GM21381 (cell line): ENCODE data around the gene PAQR7.
A peak's percentile ranks its signal among the peaks of the same experiment; 100 is the strongest.

Source experiments
- ATAC-seq: cut with Tn5 transposase; IDR thresholded peaks from one replicate; pipeline ENCODE4 v1.9.1; 2021; ENCODE audit warnings: mild to moderate bottlenecking, moderate library complexity; ENCODE audit not compliant: unreplicated experiment

Gene PAQR7, protein sequence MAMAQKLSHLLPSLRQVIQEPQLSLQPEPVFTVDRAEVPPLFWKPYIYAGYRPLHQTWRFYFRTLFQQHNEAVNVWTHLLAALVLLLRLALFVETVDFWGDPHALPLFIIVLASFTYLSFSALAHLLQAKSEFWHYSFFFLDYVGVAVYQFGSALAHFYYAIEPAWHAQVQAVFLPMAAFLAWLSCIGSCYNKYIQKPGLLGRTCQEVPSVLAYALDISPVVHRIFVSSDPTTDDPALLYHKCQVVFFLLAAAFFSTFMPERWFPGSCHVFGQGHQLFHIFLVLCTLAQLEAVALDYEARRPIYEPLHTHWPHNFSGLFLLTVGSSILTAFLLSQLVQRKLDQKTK

DNA sequence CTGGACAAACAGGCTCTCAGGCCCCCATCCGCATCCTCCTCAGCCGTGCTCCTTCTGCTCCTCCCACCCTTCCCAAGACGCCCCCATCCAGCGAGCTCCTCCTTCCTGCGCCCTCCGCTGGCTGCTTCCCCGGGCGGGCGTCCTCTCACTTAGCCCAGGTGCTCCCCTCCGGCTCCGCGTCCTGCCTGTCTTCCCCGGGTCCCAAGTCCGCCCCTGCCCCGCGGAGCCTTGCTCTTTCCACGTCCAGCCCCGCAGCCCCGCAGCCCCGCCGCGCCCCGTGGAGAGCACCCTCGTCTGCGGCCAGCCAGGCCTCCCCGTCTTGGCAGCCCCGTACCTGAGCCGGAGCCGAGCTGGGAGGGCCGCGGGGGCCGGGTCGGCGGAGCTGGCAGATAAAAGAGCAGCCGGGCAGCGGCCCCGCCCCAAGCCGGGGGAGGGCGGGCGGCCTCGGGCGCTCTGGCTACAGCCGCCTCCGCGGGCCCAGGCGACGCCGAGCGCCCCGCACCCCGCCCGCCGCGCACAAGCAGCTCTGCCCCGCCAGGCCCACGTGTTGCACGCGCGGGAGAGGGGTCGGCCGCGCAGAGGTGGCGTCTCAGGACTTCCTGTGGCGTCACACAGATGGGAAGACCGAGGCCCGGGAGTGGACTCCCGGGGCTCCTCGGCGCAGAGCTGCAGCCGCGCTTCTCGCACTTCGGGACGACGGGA, at the start of gene PAQR7:
Gene PAQR7 (minus strand): TSS at position 555 of the 702 bp plus-strand sequence. CDS start 11,869 bp downstream, outside the sequence.
- no peak for ATAC-seq

DNA sequence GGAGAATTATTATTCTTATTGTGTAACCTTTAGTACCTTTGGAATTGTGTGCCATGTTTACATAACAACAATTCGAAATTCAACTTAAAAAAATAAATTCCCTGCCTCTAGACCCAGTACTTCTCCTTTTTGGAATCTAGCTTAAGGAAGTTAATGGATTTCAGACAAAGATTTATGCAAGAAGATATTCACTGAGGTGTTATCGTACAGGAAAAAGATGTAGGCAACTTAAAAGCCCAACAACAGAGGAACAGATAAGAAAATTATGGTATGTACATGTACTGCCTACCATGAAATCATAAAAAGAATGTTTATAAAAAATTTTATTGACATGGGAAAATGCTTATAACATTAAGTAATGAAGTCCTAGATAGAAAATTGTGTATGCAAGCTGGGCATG, 48.9 kb upstream of the PAQR7 start:
- ATAC-seq = no peak

DNA sequence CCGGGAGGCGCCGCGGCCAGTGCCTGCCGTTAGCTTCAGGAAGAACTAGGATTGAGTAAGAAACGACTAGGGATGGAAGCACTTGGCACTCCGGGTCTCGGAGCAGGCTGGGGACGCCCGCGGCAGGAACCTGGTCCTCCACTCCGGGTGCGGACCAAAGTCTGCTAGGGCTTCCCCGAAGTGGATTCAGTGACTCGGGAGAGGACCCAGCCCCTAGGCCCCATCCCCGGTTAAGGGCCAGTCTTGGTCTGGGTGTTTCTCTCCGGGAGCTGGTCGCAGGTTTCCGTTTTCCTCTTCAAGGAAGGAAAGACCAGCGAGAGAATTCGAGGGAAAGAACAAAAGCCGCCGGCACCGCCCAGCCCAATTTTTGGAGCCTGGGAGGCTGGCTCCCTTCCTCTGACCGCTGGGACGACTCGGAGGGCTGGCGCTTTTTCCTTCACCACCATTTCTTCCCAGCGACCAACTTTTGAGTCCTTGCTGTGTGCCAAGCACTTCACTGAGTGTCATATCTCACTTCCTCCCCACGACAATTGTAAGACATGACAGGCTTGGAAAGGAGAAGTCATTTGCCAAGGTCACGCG, 47.6 kb upstream of the PAQR7 start:
- ATAC-seq = no peak

DNA sequence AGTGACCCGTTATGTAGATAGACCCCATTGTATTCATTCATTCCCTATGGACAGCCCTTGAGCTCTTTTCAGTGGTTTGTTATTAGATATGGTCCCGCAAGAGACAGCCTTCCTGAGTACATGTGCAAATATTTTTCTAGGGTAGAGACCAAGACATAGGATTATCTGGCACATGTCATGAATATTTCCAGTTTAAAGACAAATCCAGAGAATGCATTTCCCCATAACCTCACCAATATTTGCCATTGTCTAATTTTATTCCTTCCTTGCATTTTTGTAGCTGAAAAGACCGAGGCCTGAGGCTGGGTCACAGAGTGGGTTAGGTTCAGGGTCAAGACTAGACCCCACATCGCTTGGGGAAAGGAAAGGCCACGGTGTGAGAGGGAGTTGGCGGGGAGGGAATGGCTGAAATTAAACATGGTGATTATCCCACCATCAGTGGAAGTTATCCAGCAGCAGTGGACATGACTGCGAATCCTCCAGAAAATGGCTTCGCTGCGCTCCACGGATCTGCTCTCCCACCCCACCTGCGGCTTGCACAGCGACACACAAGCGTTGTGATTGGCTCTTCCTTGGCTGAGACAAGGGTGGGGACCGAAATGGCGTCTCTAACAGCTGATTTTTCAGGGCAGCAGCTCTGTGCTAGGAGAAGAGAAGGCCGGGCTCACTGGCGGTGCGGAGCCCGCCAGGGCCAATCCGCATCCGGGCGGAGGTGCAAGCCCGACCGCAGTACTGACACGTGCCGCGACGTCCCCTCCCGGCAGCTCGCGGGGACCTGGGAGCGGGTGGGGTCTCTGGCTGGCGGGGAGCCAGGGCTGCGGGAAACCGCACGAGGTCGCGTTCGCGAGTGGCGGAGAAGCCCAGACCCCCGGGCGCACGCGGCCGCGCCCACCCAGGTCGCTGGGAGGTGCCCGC, 46.8 kb upstream of the PAQR7 start:
- no peak for ATAC-seq

DNA sequence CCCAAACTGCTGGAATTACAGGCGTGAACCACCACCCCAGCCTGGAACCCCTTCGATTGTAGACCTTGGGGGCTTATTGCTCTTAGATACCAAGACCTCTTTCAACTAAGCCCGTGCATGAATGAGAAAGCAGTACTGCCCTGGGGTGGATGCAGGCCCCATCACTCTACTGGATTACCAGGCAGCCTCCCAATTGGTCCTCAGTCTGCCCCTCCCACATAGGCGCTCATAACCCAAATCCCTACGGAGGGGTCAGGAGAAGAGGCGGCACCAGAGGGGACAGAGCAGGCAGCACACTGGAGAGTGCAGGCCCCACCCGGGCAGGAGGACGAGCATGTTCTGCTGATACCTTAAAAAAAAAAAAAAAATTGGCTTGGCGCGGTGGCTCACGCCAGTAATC, 43.1 kb upstream of the PAQR7 start:
- ATAC-seq = no peak

DNA sequence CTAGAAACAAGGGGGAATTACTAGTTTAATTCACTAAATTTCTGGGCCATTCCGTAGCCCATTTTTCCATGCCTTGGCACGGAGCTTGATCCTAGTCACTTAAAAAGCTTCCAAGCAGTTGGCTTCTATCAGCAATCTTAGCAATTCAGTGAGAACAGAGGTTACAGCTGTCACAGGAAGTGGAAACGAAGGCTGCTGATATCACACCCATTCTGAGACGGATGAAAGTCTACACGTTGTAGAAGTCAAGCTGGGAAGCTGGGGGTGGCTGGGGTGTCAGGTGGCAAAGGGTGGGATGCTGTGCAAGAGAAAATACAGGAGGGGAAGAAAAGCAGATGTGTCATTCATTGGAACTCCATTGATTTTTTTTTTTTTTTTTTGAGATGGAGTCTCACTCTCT, 42.5 kb upstream of the PAQR7 start:
- no peak for ATAC-seq

DNA sequence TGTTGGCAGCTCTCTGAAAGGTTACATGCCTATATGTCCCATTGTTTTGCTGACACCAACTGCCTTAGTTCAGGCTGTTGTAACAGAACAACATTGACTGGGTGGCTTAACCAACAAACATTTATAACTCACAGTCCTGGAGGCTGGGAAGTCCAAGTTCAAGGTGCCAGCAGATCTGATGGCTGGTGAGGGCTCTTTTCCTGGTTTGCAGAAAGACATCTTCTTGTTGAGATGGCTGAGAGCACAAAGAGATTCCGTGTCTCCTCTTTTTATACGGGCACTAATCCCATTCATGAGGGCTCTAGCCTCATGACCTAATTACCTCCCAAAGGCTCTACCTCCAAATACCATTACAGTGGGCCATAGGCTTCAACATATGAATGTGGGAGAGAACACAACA, 41.0 kb upstream of the PAQR7 start:
- no peak for ATAC-seq

DNA sequence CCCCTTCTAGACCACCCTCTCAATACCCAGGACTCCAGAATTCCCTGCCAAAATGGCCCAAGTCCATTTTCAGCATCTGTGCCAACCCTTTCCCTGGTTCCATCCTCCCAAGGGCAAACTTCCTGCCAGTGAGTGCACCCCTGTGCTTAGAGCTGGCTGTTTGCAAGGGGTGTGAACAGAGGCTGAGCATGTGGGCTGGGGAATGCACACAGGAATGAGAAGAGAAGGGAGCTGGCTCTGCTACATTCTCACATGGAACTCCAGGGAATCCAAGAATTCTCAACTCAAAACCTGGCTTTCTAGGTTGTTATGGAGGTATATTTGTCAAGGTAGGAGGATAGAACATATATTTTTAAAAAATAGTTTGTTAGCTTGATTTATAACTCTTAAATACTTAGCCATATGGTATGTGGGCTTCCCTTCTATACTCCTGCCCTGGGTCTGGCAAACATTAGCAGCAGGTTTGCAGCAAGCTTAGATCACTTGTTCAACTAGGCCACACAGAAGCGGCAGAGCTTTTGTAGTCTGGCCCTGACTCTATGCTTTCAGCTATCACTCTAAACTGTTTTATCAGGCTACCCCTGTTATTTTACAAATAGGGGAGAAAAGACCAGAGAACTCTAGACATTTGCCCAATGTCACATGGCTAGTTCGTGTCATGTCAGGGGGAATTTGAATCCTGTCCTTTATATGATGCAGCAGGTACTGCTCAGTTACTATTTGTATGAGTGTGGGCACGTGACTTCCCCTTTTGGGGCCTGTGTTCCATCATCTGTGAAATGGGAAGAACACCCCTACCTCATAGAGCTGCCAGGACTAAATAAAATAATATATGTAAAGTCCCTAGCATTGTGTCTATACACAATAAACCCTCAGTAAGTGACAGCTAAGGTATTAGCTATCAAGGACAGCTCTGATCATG, 38.8 kb upstream of the PAQR7 start:
- no peak for ATAC-seq

DNA sequence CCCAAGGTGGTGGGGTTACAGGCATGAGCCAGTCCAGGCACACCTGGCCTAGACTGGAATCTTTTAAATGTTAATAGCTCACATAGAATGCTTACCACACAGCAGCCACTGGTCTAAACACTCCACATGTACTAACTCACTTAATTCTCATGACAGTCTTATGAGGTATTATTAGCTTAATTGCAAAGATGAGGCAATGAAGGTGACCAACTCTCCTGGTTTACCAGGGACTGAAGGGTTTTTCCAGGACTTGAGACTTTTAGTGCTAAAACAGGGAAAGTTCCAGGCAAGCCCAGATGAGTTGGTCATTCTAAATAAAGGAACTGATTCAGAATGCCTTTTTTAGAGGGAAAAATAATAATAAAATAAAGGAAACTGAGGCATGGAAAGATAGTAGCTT, 37.7 kb upstream of the PAQR7 start:
- no peak for ATAC-seq

DNA sequence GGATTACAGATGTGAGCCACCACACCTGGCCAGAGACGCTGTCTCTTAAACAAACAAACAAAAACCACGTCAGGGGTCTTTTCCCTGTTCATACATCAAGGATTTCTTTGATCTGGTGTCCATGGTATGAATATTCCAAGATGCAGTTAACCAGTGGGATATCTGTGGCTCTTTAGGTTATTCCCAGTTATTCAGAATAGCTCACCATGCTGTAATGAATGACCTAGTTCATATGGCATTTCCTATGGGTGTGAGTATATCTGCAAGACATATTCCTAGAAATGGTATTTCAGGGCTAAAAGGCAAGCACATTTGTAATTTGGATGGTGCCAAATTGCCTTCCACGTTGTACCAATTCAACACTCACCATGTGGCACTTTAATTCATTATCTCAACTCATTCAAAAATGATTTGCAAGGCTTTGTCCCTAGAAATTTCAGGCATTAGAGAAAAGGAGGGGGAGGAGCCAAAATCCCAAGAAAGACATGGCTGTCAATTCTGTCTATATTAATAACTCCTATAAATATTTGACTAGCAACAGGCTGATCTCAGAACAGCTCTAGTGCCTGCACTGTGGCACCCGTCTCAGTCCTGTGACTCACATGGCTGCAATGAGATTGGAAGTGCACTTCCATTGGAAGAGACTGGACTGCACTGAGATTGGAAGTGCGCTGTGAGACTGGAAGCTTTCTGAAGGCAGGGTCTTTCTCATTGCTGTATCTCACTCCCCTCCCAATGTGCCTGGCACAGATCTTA, 36.7 kb upstream of the PAQR7 start:
- ATAC-seq = no peak

DNA sequence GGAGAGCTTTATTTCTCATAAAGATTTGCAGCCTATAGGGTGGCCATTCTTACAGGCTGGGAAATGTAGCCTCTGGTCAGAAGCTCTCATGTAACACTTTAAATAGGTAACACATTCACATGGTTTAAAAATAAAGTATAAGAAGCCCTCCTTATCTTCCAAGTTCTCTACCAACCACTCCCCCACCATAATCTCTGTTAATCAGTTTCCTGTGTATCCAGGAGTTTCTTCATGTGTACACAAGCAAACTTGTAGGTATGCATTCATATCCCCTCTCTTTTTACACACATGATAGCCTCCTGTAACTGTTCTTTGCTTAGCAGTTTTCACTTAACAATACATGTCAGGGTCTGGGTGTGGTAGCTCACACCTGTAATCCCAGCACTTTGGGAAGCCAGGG, 35.7 kb upstream of the PAQR7 start:
- no peak for ATAC-seq

DNA sequence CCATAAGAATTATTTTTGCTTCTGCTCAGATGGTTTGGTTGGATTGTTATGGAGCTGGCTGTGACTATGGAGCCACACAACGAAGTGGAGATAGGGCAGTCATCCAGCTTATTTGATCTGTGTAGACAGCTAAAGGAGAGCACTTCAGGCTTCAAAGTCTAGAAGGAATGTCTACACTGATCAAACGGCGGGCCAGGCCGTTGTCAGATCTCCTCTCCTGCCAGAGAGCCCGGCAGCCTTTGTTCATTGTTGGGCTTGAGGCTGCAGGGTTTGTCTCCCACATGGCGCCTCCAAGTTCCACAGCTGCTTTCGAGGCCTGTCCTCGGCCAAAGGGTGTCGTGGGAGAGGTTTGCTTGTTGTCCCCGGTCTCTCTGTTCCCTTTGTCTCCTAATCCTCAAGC, 33.5 kb upstream of the PAQR7 start:
- no peak for ATAC-seq

DNA sequence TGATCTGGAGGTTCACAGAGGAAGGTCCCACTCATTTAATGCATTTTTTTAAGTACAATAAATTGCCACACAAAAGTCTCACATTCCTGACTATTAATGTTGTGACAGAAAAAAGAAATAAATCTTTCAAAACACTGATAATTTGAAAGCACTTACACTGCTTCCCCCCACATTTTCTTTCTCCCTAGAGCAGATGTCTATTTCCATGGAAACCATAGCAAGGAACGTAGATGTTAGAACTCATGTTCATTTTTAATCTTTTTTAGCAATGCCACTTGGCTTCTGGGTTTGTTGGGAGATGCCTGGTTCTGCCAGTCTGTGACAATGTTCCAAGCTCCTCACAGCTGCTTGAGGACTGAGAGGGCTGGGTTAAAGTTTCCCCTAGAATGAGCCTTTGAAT, 32.7 kb upstream of the PAQR7 start:
- no peak for ATAC-seq

DNA sequence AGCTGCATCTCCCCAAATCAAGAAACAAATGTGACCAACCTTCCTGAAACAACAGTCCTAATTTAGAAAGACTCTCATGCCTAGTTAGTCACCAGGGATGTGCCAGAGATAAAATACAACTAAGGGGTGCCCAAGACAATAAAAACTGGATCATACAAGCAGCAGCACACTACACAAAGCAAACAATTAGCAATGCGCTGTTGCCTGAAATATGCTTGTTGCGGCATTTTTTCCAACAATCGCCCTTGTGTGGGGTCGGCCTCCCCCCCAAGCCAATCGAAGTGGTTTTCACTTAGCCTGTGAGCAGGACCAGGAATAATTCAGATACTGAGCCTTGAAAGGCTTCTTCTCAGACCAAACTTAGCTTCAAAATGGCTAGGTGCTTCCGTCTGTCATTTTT, 32.1 kb upstream of the PAQR7 start:
- ATAC-seq = no peak

DNA sequence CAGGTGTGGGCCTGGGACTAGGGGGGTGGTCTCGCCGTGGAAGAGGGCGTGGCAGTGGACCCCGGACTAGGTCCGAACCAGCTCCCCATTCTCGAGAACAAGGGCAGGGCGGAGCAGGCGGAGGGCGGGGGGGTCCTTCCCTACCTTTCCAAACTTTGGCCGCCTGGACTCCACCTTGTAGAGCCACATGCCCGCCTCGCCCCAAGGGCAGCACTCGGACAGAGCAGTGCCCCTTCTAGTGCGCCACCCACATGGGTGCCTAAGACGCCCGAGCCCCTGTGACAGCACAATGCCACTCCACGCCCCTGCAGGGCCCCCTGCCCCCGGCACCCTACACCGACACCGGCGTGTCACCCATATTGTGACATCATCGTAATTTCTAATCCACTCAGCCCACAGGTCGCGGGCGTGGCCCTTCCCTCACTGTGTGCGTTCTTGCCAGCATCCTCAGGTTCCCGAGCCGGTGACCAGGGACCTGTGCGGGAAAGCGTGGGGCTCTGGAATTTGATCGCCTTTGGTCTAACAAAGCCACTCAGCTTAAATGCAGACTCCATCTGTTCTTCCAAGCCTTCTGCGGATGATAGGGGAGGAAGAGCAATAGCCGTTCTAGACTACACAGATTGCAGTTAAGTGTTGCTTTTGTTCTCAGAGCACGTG, 31.3 kb upstream of the PAQR7 start:
- ATAC-seq = no peak

DNA sequence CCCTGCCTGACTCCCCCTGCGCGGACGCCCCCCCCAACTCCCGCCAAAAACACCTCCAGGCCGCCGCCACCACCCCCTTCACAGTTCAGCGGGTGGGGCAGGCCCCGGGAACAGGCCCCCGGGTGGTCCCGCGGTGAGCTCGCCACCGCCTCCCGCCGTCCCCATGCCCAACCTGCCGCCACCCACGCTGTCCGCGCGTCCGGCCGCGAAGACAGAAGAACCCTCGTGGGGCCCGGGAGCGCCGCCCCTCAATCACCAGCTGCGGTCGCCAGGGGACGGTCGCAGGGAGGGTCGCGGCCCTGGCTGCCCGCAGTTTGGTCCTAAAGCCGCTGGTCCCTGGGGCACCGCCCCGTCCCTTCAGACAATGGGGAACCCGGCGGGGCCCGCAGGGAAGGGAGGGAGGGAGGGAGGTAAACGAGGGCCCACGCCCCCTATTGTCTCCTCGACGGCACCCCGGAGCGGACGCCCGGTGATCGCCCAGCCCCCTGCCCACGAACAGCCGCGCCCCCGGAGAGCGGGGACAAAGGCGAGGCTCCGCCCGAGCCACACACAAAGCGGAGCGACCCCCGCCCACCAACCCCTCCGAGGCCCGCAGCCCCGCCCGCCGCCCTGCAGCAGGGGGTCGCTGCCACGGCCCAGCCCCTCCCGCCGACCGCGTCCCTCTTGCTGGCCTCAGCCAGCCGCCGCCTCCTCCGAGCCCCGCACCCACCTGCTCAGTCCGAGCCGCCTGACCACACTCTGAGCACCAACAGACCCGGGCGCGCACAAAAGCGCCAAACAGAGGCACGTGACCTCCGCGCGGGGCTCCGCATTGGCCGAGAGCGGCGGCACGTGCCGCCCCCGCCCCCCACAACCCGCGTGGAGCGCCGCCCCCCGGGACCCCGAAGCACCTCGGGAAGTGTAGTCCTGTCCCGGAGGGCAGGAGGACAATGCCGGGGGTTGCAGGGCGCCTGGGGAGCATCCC, 30.5 kb upstream of the PAQR7 start, which contains the start of gene STMN1:
Gene STMN1 (minus strand): TSS at position 740 of the 964 bp plus-strand sequence. CDS start 1,743 bp downstream, outside the sequence.
- ATAC-seq = peak; percentile 71

DNA sequence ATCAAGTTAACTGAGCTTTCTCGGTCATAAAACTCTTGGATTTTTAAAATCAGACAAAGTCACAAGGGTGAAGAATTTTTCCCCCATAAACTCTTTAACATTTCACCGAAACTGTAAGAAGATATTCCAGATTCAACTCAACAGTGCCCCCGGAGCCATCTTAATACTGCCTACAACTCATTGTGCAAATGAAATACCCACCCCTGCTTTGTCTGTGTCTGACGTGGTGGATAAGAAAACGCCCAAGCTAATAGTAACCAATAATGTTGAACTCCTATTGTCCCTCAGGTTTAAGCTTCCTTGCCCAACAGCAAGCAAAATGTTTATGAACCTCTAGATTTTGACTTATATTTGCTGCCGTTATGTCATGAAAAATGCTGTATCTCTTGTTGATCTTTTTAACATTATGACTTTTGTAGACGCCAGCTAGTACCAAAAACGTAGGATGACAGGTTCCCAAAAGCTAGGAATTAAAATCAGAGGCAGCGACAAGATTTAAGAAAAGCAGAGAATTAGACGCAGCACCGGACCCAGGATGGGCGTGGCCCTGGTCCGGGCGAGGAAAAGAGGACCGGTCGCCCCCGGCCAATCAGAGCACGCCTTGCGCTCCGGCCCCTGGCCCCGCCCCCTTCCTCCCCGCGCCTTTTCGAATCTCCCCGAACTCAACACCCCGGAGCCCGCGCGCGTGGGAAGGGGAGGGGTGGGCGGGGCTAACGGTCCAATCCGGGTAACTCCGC, 29.6 kb upstream of the PAQR7 start:
- ATAC-seq = peak; percentile 67
